Panc1 (cell line): ENCODE measurements around the gene MAP1LC3C.

Experiments
- POLR2AphosphoS5 ChIP-seq: IDR thresholded peaks from 2 replicates; pipeline ENCODE4 v1.6.1; 2012; ENCODE audit warnings: mild to moderate bottlenecking, low read depth, low read length, moderate library complexity
- TCF7L2 ChIP-seq: IDR thresholded peaks from 2 replicates; pipeline ENCODE4 v1.6.1; 2011; ENCODE audit warnings: mild to moderate bottlenecking, low read depth, low read length, inconsistent platforms
- TF ChIP-seq, protein P1 (sequence below): fragments of 450-650 bp; IDR thresholded peaks from 2 replicates; pipeline ENCODE4 v1.5.1; 2017; ENCODE audit warnings: mild to moderate bottlenecking

DNA sequence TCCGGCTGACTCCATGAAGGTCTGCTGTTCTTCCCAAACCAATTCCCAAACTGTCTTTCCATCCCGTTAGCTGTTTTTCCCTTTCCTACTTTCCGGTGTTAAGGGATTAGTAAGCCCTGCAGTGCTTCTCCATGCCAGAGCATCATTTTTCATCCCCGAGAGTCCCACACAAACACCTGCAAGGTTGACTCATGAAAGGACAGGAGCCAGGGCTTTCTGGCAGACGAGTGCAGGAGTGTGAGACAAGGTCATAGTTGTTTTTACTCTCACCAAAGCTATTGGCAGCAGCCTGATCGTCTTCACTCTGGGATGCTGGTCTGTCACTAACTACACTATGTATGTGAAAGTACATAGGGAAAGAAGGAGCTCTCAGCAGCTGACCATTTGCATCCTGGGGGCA lies 51.5 kb downstream of the MAP1LC3C start:
- TF ChIP-seq, protein P1, sequence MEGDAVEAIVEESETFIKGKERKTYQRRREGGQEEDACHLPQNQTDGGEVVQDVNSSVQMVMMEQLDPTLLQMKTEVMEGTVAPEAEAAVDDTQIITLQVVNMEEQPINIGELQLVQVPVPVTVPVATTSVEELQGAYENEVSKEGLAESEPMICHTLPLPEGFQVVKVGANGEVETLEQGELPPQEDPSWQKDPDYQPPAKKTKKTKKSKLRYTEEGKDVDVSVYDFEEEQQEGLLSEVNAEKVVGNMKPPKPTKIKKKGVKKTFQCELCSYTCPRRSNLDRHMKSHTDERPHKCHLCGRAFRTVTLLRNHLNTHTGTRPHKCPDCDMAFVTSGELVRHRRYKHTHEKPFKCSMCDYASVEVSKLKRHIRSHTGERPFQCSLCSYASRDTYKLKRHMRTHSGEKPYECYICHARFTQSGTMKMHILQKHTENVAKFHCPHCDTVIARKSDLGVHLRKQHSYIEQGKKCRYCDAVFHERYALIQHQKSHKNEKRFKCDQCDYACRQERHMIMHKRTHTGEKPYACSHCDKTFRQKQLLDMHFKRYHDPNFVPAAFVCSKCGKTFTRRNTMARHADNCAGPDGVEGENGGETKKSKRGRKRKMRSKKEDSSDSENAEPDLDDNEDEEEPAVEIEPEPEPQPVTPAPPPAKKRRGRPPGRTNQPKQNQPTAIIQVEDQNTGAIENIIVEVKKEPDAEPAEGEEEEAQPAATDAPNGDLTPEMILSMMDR: no peak
- TF ChIP-seq TCF7L2 (no peak), POLR2AphosphoS5 (no peak)
